ENCODE measurements around the gene NID1.
"Not testable (repeated sequence)": the region's sequence is repeated elsewhere in the genome, so short reads cannot be mapped to it uniquely, and the experiment has no call there.

Gene NID1

GRCh38 chr1:235992868-235993267 lies 72.0 kb downstream of the NID1 start:
- DNase-seq, result no peak

GRCh38 chr1:235992346-235992745 lies 72.5 kb downstream of the NID1 start:
- DNase-seq, result no peak

DNA sequence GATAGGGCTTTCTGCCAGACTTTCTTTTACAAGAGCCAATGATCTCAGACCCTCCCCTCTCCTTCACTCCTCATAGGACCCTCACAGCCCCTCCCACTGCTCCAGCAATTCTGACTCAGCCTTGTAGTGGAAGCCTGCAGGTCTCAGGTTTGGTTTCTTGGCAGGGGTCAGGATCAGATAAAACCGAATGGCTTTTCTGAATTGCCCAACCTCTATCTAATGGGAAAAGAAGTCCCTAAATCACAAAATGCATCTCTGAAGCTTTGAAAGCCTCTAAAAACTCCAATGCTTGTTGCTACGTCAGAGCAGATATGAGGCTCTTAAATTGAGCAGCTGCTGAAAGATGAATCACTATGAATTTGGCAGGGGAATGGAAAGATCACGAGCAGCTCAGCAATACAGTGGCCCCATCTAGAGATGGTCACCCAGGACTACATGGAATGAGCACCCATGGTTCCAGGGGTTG lies 74.5 kb downstream of the NID1 start:
- no peak for DNase-seq

DNA sequence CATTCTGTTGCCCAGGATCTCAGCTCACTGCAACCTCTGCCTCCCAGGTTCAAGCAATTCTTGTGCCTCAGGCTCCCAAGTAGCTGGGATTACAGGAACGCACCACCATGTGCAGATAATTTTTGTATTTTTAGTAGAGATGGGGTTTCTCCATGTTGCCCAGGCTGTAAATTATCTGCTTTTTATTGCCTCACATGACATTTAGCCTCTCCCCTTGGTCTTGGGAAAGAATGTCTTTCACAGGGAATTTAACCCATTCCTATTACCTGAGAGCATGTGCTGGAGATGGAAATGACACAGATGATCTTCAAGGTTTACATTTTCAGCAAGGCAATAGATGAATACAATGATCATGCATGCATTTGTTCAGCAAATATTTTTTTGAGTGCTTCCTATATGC lies 75.8 kb downstream of the NID1 start:
- no peak for DNase-seq

DNA sequence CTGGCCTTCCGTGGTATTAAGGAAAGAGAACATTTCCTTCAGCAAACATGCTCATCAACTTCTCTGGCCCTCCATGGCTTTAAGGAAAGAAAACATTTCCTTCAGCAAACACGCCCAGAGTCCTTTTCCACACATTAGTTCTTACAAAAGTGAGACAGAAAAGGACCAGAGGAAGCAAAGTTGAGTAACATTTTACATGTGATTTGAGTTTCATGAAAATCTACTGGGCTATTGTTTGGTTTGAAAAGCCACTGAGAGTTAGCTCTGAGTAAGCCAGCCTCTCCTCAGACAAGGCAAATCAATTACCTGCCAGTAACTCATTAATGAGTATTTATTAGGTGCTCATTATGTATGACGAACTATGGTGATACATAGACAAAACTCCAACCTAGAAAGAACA lies 78.0 kb downstream of the NID1 start:
- DNase-seq, result no peak

DNA sequence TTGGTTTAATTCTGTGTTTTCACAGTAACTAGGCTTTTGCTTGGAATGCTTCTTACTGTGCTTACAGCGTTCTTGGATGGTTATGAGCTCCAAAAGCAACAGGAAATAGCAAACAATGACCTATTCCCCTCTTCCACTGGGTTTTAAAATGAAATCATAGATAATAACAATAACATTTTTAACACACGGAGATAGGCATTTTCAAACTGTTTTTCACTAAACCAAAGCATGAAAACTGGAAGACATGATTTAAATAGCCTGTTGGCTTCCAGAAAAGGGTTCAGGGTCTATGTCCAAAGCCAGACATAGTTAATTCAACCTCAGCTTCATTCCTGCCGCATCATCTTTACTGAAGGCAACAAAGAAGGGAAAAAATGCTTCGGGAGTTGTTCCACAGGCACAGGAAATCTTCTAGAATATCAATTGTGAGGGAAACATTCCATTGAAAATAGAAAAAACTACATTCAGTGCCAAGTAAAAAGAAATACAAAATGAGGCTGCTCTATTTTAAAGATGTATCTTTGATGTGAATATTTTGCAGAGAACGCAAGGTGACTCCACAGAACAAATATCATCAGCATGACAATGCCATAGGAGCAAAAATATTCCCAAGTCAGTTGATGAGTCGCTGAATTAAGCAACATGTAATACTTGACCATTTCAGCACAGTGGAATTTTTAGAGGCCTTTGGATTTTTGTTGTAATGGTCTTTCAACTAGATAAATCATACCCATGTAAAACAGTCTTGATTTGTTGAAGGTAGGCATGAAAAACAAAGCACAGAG lies 80.7 kb downstream of the NID1 start:
- DNase-seq, result peak; percentile 72

DNA sequence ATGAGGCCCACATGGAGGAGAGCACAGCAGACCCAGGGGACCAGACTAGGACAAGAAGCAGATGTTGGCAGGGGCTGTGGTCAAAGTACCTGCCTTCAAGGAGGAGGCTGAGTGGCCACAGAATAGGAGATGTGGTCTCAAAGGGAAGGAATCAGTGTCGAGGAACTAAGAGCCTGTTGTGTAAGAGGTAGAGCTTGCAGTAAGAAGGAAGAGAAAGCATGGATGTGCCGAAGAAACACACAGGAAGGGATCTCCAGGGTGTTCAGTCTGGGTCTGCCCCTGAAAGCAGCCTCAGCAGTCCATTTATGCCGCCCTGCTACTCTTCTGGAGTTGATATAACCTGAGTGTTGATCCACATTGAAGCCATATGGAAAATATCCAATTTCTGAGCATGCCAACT lies 83.9 kb downstream of the NID1 start:
- no peak for DNase-seq

GRCh38 chr1:235979716-235980333 lies 85.1 kb downstream of the NID1 start:
- DNase-seq, result no peak

GRCh38 chr1:235979176-235979575 lies 85.7 kb downstream of the NID1 start:
- DNase-seq, result no peak

DNA sequence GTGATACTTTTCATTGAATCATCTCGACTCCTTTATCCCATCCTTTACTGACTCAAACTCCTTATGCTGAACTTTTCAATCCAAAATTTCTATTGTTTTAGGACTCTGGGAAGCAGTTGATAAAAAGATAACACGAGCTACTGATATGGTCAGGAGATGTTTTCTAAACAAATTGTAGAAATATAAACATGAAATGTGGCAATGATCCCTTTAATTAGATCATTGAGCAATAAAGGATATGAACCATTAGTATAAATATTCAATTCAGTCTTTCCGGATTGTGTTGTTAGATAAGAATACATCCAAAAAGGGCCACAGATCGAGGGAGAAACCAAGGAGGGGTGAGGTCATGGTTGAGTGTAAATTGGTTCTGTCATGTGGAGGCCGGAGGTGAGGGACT lies 88.4 kb downstream of the NID1 start:
- DNase-seq, result no peak

DNA sequence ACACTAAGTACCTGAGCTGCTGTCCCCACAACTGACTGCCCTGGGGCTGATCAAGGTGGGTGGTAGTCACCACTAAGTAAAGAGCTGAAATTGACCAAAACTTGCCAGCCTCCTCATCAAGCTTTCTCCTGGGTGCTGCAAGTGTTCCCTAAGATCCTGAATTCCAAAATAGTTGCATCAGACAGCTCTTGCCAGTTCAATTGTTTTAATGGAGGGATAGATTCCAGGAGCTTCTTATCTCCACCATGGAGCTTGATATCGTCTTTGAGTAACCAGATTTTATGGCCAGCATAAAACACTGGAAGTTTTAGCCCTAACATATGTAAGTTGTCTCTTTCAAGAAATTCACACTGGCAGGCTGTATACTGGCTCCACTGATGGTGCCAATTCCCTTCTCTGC lies 90.3 kb downstream of the NID1 start:
- DNase-seq, result no peak

GRCh38 chr1:235972691-235973090 lies 92.2 kb downstream of the NID1 start:
- not testable (repeated sequence) for DNase-seq

- DNase-seq, result peak; percentile 59
Measured at GRCh38 chr1:235972311-235972689, 92.6 kb downstream of the NID1 start.

GRCh38 chr1:235971571-235972310 lies 93.1 kb downstream of the NID1 start:
- peak; percentile 86 for DNase-seq

DNA sequence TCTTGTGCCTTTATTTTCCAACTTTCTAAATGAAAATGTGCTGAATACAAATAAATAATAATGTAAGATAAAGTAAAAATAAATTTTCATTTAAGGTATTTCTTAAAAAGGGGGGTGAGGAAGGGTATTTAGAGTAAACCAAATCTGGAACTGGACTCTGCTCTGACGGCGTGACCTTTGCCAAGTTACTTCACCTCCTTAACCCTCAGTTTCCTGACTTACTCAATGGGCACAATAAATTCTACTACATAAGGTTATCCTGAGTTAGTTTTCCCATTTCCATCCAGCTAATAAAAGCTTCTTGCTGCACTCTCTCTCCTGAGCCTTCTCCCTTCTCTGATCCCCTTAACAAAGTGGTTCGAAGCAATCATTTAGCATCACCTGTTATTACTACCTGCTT lies 93.9 kb downstream of the NID1 start:
- DNase-seq, result no peak

DNA sequence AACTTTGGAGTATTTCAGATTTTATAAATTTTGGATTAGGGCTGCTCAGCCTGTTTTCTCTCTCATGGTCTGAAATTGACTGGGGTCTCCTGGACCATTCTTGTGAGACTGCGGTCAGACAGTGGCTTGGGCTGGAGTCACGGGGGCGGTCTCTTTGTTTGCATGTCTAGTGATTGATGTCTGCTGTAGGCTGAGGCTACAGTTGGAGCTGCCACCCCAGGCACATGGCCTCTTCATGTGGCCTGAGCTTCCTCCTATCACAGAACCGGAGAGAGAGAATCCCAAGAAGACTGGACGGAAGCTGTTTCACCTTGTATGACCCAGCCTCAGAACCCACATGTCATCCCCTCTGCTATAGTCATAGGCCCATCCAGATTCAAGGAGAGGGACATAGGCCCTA lies 96.1 kb downstream of the NID1 start:
- no peak for DNase-seq

- DNase-seq, result not testable (repeated sequence)
Measured at GRCh38 chr1:235966134-235966533, 98.8 kb downstream of the NID1 start.

- DNase-seq, result no peak
Measured at GRCh38 chr1:235960809-235961208, 104.1 kb downstream of the NID1 start.

DNA sequence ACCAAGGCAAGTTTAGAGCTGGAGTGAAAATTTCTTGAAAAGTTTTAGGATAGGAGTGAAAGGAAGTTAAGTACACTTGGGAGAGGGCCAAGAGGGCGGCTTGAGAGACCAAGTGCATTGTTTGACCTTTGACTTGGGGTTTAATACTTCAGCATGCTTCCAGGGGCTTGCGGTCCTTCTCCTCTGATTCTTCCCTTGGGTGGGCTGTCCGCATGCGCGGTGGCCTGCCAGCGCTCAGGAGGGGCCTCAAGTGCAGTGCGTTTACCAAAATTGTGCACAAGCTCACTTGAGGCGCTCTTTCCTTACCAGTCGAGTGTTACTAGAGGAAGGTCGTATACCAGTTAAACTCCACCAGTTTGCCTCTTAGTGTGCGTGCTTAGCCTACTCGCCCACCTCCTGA lies 106.9 kb downstream of the NID1 start:
- no peak for DNase-seq

GRCh38 chr1:235955777-235956176 lies 109.1 kb downstream of the NID1 start:
- DNase-seq, result no peak

DNA sequence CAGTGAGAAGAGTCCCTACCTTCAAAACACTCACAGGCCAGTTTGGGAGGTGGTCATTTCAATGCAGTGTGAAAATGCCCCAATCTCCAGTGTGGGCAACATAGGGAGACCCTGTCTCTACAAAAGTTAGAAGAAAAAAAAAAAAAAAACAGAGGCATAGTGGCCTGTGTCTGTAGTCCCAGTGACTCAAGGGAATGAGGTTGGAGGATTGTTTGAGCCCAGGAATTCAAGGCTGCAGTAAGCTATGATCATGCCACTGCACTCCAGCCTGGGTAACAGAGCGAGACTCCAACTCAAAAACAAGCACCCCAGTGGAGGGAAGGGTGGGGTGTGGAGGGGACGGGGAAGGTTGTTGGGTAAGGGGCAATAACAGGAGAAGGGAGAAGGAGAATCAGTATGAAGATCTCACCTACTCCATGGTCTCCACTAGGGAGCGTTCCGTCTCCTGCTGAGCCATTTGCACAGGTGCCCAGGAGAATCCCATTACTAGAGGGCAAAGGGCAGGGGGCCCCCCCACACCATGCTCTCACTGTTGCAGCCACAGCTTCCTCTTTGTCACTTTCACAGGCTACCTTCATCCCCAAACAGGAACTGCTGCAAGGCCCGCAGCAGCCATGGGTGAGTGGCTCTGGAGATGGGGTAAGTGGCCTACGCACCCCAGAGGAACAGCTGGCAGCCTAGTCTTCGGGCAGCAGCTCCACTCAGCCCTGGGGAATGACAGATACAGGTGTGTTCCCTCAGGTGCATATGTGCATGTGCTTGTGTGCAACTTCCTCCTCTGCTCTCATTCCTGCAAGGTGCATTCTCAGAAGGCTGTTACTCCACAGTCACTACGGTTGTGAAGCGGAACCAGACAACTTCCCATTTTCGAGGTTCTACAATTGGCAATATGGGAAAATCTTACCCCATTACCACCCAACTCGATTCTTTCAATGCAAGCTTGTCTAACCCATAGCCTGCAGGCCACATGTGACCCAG lies 110.3 kb downstream of the NID1 start:
- no peak for DNase-seq

DNA sequence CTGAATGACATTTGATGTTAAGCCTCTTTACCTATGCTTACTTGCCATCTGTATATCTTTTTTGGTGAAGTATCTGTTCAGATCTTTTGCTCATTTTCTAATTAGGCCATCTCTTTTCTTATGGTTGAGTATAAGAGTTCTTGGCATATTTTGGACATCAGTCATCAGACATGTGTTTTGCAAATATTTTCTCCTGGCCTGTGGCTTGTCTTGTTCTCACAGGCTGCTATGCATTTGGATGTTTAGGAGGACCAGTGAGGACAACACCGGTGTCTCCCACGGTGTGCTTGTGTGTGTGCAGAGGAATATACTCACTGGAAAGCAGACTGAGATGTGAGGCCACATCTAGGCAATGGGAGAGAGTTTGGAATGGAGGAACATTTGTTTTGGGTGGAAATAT lies 111.1 kb downstream of the NID1 start:
- DNase-seq, result no peak
